ENCODE data around the gene STAMBP. TPM values are rescaled to one million over a fixed set of nuclear protein-coding genes. Genes with fewer than 3 reads are reported as not detected.
A peak's percentile ranks its signal among the peaks of the same experiment; 100 is the strongest.
"Not testable (repeated sequence)": the region's sequence is repeated elsewhere in the genome, so short reads cannot be mapped to it uniquely, and the experiment has no call there.

Gene STAMBP
- total and polyA plus RNA-seq, 8 donors: 9.8 to 24.4 (median 13.2) TPM

DNA sequence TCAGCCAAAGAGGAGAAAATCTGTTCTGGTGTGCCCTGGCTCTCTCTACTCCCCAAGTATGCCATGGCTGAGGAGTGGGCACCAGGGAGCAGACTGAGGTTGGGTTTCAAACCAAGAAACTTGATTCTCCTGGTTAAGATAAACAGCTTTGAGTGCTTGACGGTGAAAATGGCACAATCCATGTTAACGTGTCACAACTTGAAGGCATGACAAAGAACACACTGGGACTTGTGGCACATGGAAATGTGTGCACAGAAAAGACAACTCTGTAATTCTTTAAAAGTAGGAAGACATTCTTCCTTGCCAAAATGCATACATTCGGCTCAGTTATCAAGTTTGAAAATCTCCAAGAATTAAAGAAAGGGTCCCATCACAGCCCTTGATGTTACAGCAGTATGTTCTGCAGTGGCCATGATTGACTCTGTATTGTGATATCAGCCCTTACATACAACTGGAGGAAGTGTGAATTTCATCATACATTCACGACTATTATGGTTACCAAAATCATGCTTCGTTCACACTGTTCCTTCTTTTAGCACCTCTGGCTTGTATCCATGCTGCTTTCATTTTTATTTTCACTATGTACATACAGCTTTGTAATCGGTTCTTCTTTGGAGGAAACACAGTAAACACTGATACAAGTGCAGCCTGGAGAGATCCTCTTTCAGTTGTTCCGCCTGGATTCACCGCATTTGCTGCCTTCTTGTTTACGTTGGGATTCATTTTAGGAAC, 48.5 kb downstream of the STAMBP start:
- no peaks in the 10 kb centered on the region for H3K4me1 ChIP-seq
- TF ChIP-seq, protein P1, sequence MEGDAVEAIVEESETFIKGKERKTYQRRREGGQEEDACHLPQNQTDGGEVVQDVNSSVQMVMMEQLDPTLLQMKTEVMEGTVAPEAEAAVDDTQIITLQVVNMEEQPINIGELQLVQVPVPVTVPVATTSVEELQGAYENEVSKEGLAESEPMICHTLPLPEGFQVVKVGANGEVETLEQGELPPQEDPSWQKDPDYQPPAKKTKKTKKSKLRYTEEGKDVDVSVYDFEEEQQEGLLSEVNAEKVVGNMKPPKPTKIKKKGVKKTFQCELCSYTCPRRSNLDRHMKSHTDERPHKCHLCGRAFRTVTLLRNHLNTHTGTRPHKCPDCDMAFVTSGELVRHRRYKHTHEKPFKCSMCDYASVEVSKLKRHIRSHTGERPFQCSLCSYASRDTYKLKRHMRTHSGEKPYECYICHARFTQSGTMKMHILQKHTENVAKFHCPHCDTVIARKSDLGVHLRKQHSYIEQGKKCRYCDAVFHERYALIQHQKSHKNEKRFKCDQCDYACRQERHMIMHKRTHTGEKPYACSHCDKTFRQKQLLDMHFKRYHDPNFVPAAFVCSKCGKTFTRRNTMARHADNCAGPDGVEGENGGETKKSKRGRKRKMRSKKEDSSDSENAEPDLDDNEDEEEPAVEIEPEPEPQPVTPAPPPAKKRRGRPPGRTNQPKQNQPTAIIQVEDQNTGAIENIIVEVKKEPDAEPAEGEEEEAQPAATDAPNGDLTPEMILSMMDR (IDR thresholded peaks at IDR 0.05): no peak
- no peaks in the 10 kb centered on the region for H3K36me3 ChIP-seq
- FAIRE-seq (no peak), ATAC-seq (peak in 2 of 4 donors; percentile 30 to 57), DNase-seq (no peak)
- WGBS, 2 donors: 35 to 54% methylated on average over 9 of the region's 9 CpGs
- H3K9me3 ChIP-seq: no peaks in the 10 kb centered on the region
- no peak overlapping the region for H3K4me3 ChIP-seq
- H3K27me3 ChIP-seq: no peaks in the 10 kb centered on the region
- H3K27ac ChIP-seq: no peak overlapping the region
- intact Hi-C loops (cut with DNase I): no loop called here

DNA sequence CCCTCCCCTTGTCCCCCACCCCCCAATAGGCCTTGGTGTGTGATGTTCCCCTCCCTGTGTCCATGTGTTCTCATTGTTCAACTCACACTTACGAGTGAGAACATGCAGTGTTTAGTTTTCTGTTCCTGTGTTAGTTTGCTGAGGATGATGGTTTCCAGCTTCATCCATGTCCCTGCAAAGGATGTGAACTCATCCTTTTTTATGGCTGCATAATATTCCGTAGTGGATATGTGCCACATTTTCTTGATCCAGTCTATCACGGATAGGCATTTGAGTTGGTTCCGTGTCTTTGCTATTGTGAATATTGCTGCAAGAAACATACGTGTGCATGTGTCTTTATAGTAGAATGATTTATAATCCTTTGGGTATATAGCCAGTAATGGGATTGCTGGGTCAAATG, 49.2 kb downstream of the STAMBP start:
- H3K27me3 ChIP-seq; DNase-seq; H3K27ac ChIP-seq; H3K4me1 ChIP-seq; FAIRE-seq; H3K9me3 ChIP-seq; ATAC-seq; intact Hi-C loops (cut with DNase I); H3K36me3 ChIP-seq; H3K4me3 ChIP-seq: not testable (repeated sequence)
- 80 to 85% methylated on average over 5 of the region's 5 CpGs for WGBS, 2 donors

GRCh38 chr2:73885406-73885805, 56.6 kb downstream of the STAMBP start:
- WGBS, 2 donors: 44 to 45% methylated on average over 2 of the region's 2 CpGs
- intact Hi-C loops (cut with DNase I): no loop called here
- ATAC-seq (no peak), DNase-seq (no peak), FAIRE-seq (no peak)
- Histone ChIP-seq H3K4me1 (no peaks in the 10 kb centered on the region), H3K4me3 (no peak overlapping the region), H3K9me3 (no peaks in the 10 kb centered on the region), H3K27me3 (peaks cover 0 to 8% (median 0%) of the 10 kb centered on the region in 4 donors), H3K36me3 (no peaks in the 10 kb centered on the region), H3K27ac (no peak overlapping the region)
- TF ChIP-seq, protein P1 (IDR thresholded peaks at IDR 0.05): no peak

- Histone ChIP-seq H3K36me3 (no peaks in the 10 kb centered on the region), H3K27me3 (peaks cover 0 to 8% (median 0%) of the 10 kb centered on the region in 4 donors), H3K9me3 (no peaks in the 10 kb centered on the region), H3K4me3 (no peak overlapping the region), H3K27ac (no peak overlapping the region), H3K4me1 (no peaks in the 10 kb centered on the region)
- TF ChIP-seq, protein P1 (IDR thresholded peaks at IDR 0.05): no peak
- intact Hi-C loops (cut with DNase I): no loop called here
- ATAC-seq (no peak), DNase-seq (no peak), FAIRE-seq (no peak)
- 61 to 85% methylated on average over 4 of the region's 4 CpGs for WGBS, 2 donors
Observed at GRCh38 chr2:73886357-73886756, 57.6 kb downstream of the STAMBP start.

DNA sequence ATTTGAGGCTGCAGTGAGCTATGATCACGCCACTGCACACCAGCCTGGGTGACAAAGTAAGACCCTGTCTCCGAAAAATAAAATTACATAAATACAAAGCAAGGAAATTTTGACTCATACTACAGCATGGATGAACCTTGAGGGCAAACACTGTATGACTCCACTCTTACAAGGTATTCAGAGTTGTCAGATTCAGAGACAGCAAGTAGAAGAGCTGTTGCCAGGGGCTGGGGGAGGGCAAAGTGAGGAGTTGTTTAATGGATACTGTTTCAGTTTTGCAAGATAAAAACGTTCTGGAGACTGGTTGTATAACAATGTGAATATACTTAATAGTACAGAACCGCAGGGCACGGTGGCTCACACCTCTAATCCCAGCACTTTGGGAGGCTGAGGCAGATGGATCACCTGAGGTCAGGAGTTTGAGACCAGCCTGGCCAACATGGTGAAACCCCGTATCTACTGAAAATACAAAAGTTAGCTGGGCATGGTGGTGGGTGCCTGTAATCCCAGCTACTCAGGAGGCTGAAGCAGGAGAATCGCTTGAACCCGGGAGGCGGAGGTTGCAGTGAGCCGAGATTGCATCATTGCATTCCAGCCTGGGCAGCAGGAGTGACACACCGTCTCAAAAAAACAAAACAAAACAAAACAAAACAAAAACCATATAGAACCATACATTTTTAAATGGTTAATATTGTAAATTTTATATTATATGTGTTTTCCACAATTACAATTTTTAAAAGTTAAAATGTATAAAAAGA, 59.0 kb downstream of the STAMBP start:
- H3K27ac ChIP-seq; H3K36me3 ChIP-seq; H3K27me3 ChIP-seq; FAIRE-seq; H3K9me3 ChIP-seq; H3K4me3 ChIP-seq; H3K4me1 ChIP-seq; intact Hi-C loops (cut with DNase I); ATAC-seq; DNase-seq: not testable (repeated sequence)
- 68 to 77% methylated on average over 11 of the region's 11 CpGs for WGBS, 2 donors

DNA sequence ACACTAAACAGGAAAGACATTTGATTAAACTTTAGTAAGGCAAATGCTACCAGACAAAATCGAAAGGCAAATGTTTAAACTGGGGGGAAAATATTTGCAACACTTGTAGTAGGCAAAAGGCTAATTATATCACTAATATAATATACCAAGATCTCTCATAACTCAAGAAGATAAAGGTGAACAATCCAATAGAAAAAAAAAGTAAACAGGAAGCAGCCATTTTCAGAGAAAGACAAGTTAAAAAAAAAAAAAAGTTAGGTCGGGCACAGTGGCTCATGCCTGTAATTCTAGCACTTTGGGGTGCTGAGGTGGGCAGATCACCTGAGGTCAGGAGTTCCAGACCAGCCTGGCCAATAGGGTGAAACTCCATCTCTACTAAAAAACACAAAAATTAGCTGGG, 59.6 kb downstream of the STAMBP start:
- H3K9me3 ChIP-seq: no peaks in the 10 kb centered on the region
- H3K36me3 ChIP-seq: no peaks in the 10 kb centered on the region
- DNase-seq (no peak), ATAC-seq (no peak), FAIRE-seq (no peak)
- intact Hi-C loops (cut with DNase I): no loop called here
- peaks cover 0 to 8% (median 0%) of the 10 kb centered on the region in 4 donors for H3K27me3 ChIP-seq
- no peak overlapping the region for H3K4me3 ChIP-seq
- H3K27ac ChIP-seq: no peak overlapping the region
- H3K4me1 ChIP-seq: no peaks in the 10 kb centered on the region
- WGBS, 2 donors: 39 to 64% methylated on average over 2 of the region's 2 CpGs
- TF ChIP-seq, protein P1 (IDR thresholded peaks at IDR 0.05): no peak

All from pancreas (tissue), 10 donors.